Measurements from ENCODE around the gene HECA.
A peak's percentile ranks its signal among the peaks of the same experiment; 100 is the strongest.
"Not testable (repeated sequence)": the region's sequence is repeated elsewhere in the genome, so short reads cannot be mapped to it uniquely, and the experiment has no call there.

HECA gene

GRCh38 chr6:139134817-139135577 is at the start of gene HECA:
HECA (plus strand) TSS chr6:139135080; CDS start chr6:139135397, 317 bp downstream.
- in situ Hi-C loops (cut with HindIII; ENCODE audit: low pct_ligation_motif_present, low pct_unique_long_range_greater_than_20kb, low sequenced_read_pairs) = no loop called here
- peak; percentile 89 for DNase-seq

- in situ Hi-C loops (cut with HindIII; ENCODE audit: low pct_ligation_motif_present, low pct_unique_long_range_greater_than_20kb, low sequenced_read_pairs) = no loop called here
- no peak for DNase-seq
Measured at GRCh38 chr6:139091826-139092225, 43.1 kb upstream of the HECA start.

- in situ Hi-C loops (cut with HindIII; ENCODE audit: low pct_ligation_motif_present, low pct_unique_long_range_greater_than_20kb, low sequenced_read_pairs) = no loop called here
- no peak for DNase-seq
Measured at GRCh38 chr6:139099984-139100383, 34.9 kb upstream of the HECA start.

- in situ Hi-C loops (cut with HindIII; ENCODE audit: low pct_ligation_motif_present, low pct_unique_long_range_greater_than_20kb, low sequenced_read_pairs) = no loop called here
- DNase-seq = no peak
Measured at GRCh38 chr6:139107051-139107450, 27.8 kb upstream of the HECA start.

GRCh38 chr6:139108378-139108777 is 26.5 kb upstream of the HECA start:
- in situ Hi-C loops (cut with HindIII; ENCODE audit: low pct_ligation_motif_present, low pct_unique_long_range_greater_than_20kb, low sequenced_read_pairs) = no loop called here

GRCh38 chr6:139109558-139109957 is 25.3 kb upstream of the HECA start:
- in situ Hi-C loops (cut with HindIII; ENCODE audit: low pct_ligation_motif_present, low pct_unique_long_range_greater_than_20kb, low sequenced_read_pairs) = no loop called here
- DNase-seq = peak; percentile 10

More at GRCh38 chr6:139108378-139108777, 26.5 kb upstream of the HECA start:
- no peak for DNase-seq

GRCh38 chr6:139112146-139112545 is 22.7 kb upstream of the HECA start:
- in situ Hi-C loops (cut with HindIII; ENCODE audit: low pct_ligation_motif_present, low pct_unique_long_range_greater_than_20kb, low sequenced_read_pairs) = no loop called here
- DNase-seq = no peak

- in situ Hi-C loops (cut with HindIII; ENCODE audit: low pct_ligation_motif_present, low pct_unique_long_range_greater_than_20kb, low sequenced_read_pairs) = no loop called here
- DNase-seq = no peak
Measured at GRCh38 chr6:139112561-139112960, 22.3 kb upstream of the HECA start.

- no peak for DNase-seq
- in situ Hi-C loops (cut with HindIII; ENCODE audit: low pct_ligation_motif_present, low pct_unique_long_range_greater_than_20kb, low sequenced_read_pairs) = no loop called here
Measured at GRCh38 chr6:139114746-139115145, 20.1 kb upstream of the HECA start.

GRCh38 chr6:139115989-139116758 is 18.7 kb upstream of the HECA start:
- DNase-seq = no peak
- in situ Hi-C loops (cut with HindIII; ENCODE audit: low pct_ligation_motif_present, low pct_unique_long_range_greater_than_20kb, low sequenced_read_pairs) = no loop called here

GRCh38 chr6:139117734-139118133 is 17.1 kb upstream of the HECA start:
- in situ Hi-C loops (cut with HindIII; ENCODE audit: low pct_ligation_motif_present, low pct_unique_long_range_greater_than_20kb, low sequenced_read_pairs) = no loop called here
- no peak for DNase-seq

- in situ Hi-C loops (cut with HindIII; ENCODE audit: low pct_ligation_motif_present, low pct_unique_long_range_greater_than_20kb, low sequenced_read_pairs) = no loop called here
Measured at GRCh38 chr6:139119552-139119951, 15.3 kb upstream of the HECA start.

GRCh38 chr6:139122823-139123222 is 12.1 kb upstream of the HECA start:
- DNase-seq; in situ Hi-C loops (cut with HindIII; ENCODE audit: low pct_ligation_motif_present, low pct_unique_long_range_greater_than_20kb, low sequenced_read_pairs): not testable (repeated sequence)

More at GRCh38 chr6:139119552-139119951, 15.3 kb upstream of the HECA start:
- no peak for DNase-seq

- in situ Hi-C loops (cut with HindIII; ENCODE audit: low pct_ligation_motif_present, low pct_unique_long_range_greater_than_20kb, low sequenced_read_pairs) = no loop called here
- peak; percentile 57 for DNase-seq
Measured at GRCh38 chr6:139124887-139125672, 9.8 kb upstream of the HECA start.

- in situ Hi-C loops (cut with HindIII; ENCODE audit: low pct_ligation_motif_present, low pct_unique_long_range_greater_than_20kb, low sequenced_read_pairs) = no loop called here
- DNase-seq = no peak
Measured at GRCh38 chr6:139126255-139126654, 8.6 kb upstream of the HECA start.

GRCh38 chr6:139126931-139127330 is 7.9 kb upstream of the HECA start:
- in situ Hi-C loops (cut with HindIII; ENCODE audit: low pct_ligation_motif_present, low pct_unique_long_range_greater_than_20kb, low sequenced_read_pairs) = no loop called here
- DNase-seq = no peak

GRCh38 chr6:139129284-139129683 is 5.6 kb upstream of the HECA start:
- DNase-seq = no peak
- in situ Hi-C loops (cut with HindIII; ENCODE audit: low pct_ligation_motif_present, low pct_unique_long_range_greater_than_20kb, low sequenced_read_pairs) = no loop called here

- in situ Hi-C loops (cut with HindIII; ENCODE audit: low pct_ligation_motif_present, low pct_unique_long_range_greater_than_20kb, low sequenced_read_pairs) = no loop called here
- DNase-seq = no peak
Measured at GRCh38 chr6:139131736-139132280, 3.1 kb upstream of the HECA start.

Data from ACHN (cell line).